ENCODE data around the gene ING4. TPM values are rescaled to one million over a fixed set of nuclear protein-coding genes. Genes with fewer than 3 reads are reported as not detected.

Gene ING4
- total RNA-seq, 1 donor from 2014 or later = 58.1 TPM

- Mint-ChIP-seq H3K4me1 (ENCODE audit: unreplicated experiment) (peaks cover 6% of the 10 kb centered on the region), H3K36me3 (peaks cover 13% of the 10 kb centered on the region), H3K27me3 (peaks cover 67% of the 10 kb centered on the region), H3K27ac (no peak overlapping the region), H3K4me3 (no peak overlapping the region), H3K9me3 (no peaks in the 10 kb centered on the region)
- no peak for TF ChIP-seq CTCF (conservative IDR thresholded peaks at IDR 0.05)
- no peak for DNase-seq (ENCODE audit: extremely low spot score, unreplicated experiment)
Observed at GRCh38 chr12:6696690-6697583, 34.0 kb upstream of the ING4 start.

GRCh38 chr12:6695313-6696045 lies 32.6 kb upstream of the ING4 start:
- peaks cover 54% of the 10 kb centered on the region for H3K27me3 Mint-ChIP-seq
- H3K36me3 Mint-ChIP-seq = peaks cover 9% of the 10 kb centered on the region

GRCh38 chr12:6694701-6695100 lies 31.8 kb upstream of the ING4 start:
- H3K4me1 Mint-ChIP-seq (ENCODE audit: unreplicated experiment) = peaks cover 5% of the 10 kb centered on the region
- peaks cover 52% of the 10 kb centered on the region for H3K27me3 Mint-ChIP-seq
- H3K27ac Mint-ChIP-seq = no peak overlapping the region
- H3K36me3 Mint-ChIP-seq = peaks cover 12% of the 10 kb centered on the region
- no peak for TF ChIP-seq CTCF (conservative IDR thresholded peaks at IDR 0.05)
- DNase-seq (ENCODE audit: extremely low spot score, unreplicated experiment) = no peak
- no peaks in the 10 kb centered on the region for H3K9me3 Mint-ChIP-seq
- H3K4me3 Mint-ChIP-seq = no peak overlapping the region

More at GRCh38 chr12:6695313-6696045, 32.6 kb upstream of the ING4 start:
- peaks cover 6% of the 10 kb centered on the region for H3K4me1 Mint-ChIP-seq (ENCODE audit: unreplicated experiment)
- H3K9me3 Mint-ChIP-seq = no peaks in the 10 kb centered on the region
- H3K4me3 Mint-ChIP-seq = no peak overlapping the region
- no peak overlapping the region for H3K27ac Mint-ChIP-seq
- TF ChIP-seq CTCF (conservative IDR thresholded peaks at IDR 0.05) = no peak
- no peak for DNase-seq (ENCODE audit: extremely low spot score, unreplicated experiment)

GRCh38 chr12:6693832-6694355 lies 31.0 kb upstream of the ING4 start:
- H3K27me3 Mint-ChIP-seq = peaks cover 44% of the 10 kb centered on the region
- H3K4me1 Mint-ChIP-seq (ENCODE audit: unreplicated experiment) = no peaks in the 10 kb centered on the region
- peaks cover 13% of the 10 kb centered on the region for H3K36me3 Mint-ChIP-seq
- no peak overlapping the region for H3K27ac Mint-ChIP-seq
- no peak for TF ChIP-seq CTCF (conservative IDR thresholded peaks at IDR 0.05)
- no peak overlapping the region for H3K4me3 Mint-ChIP-seq
- no peak for DNase-seq (ENCODE audit: extremely low spot score, unreplicated experiment)
- H3K9me3 Mint-ChIP-seq = no peaks in the 10 kb centered on the region

- H3K4me3 Mint-ChIP-seq = peak overlapping the region; percentile 57
- no peak for DNase-seq (ENCODE audit: extremely low spot score, unreplicated experiment)
- peaks cover 17% of the 10 kb centered on the region for H3K36me3 Mint-ChIP-seq
- H3K9me3 Mint-ChIP-seq = no peaks in the 10 kb centered on the region
- peaks cover 34% of the 10 kb centered on the region for H3K27me3 Mint-ChIP-seq
- peak overlapping the region; percentile 5 for H3K27ac Mint-ChIP-seq
- no peak for TF ChIP-seq CTCF (conservative IDR thresholded peaks at IDR 0.05)
- peaks cover 3% of the 10 kb centered on the region for H3K4me1 Mint-ChIP-seq (ENCODE audit: unreplicated experiment)
Observed at GRCh38 chr12:6692888-6693287, 30.0 kb upstream of the ING4 start.

Data from type B pancreatic cell (in vitro differentiated cells).